Right atrium auricular region (tissue), 2 donors: ENCODE measurements around the gene CFD. TPM values are rescaled to one million over a fixed set of nuclear protein-coding genes. Genes with fewer than 3 reads are reported as not detected.

Experiments used
- DNase-seq: peaks from one replicate; pipeline ENCODE4 v3.0.0-alpha.2; 2019; ENCODE audit warnings: low spot score
- H3K27ac ChIP-seq, 2 donors: fragments of 200-600 bp; sonication (generic); 1 replicate in 1 of 2; 2 replicates in 1 of 2; pipeline ENCODE4 v1.5.1; 2016 to 2019
- H3K27me3 ChIP-seq, 2 donors: fragments of 200-600 bp; sonication (generic); one replicate each; pipeline versions ENCODE4 v1.5.1 to v1.6.0; 2017 to 2019
- H3K36me3 ChIP-seq: fragments of 200-600 bp; sonication (generic); one replicate; pipeline ENCODE4 v1.5.1; 2016
- H3K4me1 ChIP-seq, 2 donors: fragments of 200-600 bp; sonication (generic); one replicate each; pipeline versions ENCODE4 v1.5.1 to v1.6.0; 2017 to 2019
- H3K4me3 ChIP-seq, 2 donors: fragments of 200-600 bp; sonication (generic); 1 replicate in 1 of 2; 2 replicates in 1 of 2; pipeline ENCODE4 v1.5.1; 2017 to 2019; ENCODE audit warnings: mild to moderate bottlenecking in 1 of 2, moderate library complexity in 1 of 2
- H3K9me3 ChIP-seq, 2 donors: fragments of 200-600 bp; sonication (generic); one replicate each; pipeline ENCODE4 v1.5.1; 2019
- CTCF ChIP-seq, 2 donors: fragments of 200-600 bp; sonication (generic); IDR thresholded peaks; one replicate each; pipeline ENCODE4 v1.5.1; 2019; ENCODE audit warnings: antibody characterized with exemption in 2 of 2
- total RNA-seq, 2 donors: library from RNA; depleted of rRNA; stranded (reverse); fragments of >200 nt; gene quantifications; one replicate each; pipeline ENCODE4 v1.1.0, GENCODE V29; 2016

The CFD gene
- total RNA-seq, 2 donors from 2014 or later: 133 to 652 TPM

GRCh38 chr19:885536-886224, 26.2 kb downstream of the CFD start:
- H3K27me3 ChIP-seq: no peaks in the 10 kb centered on the region
- peaks cover 60% of the 10 kb centered on the region for H3K36me3 ChIP-seq
- no peak for TF ChIP-seq CTCF (IDR thresholded peaks at IDR 0.05)
- no peaks in the 10 kb centered on the region for H3K4me1 ChIP-seq
- no peak overlapping the region for H3K27ac ChIP-seq
- H3K4me3 ChIP-seq: no peak overlapping the region
- H3K9me3 ChIP-seq: no peaks in the 10 kb centered on the region
- DNase-seq: no peak

GRCh38 chr19:887072-887471, 27.6 kb downstream of the CFD start:
- Histone ChIP-seq H3K36me3 (peaks cover 53% of the 10 kb centered on the region), H3K4me1 (peaks cover 0 to 8% of the 10 kb centered on the region in 2 donors), H3K27ac (no peak overlapping the region), H3K9me3 (no peaks in the 10 kb centered on the region), H3K27me3 (no peaks in the 10 kb centered on the region), H3K4me3 (no peak overlapping the region)
- no peak for DNase-seq
- TF ChIP-seq CTCF (IDR thresholded peaks at IDR 0.05): no peak

- H3K27me3 ChIP-seq: no peaks in the 10 kb centered on the region
- H3K9me3 ChIP-seq: no peaks in the 10 kb centered on the region
- H3K36me3 ChIP-seq: peaks cover 48% of the 10 kb centered on the region
- H3K4me3 ChIP-seq: no peak overlapping the region
- TF ChIP-seq CTCF (IDR thresholded peaks at IDR 0.05): no peak
- H3K27ac ChIP-seq: no peak overlapping the region
- peaks cover 0 to 12% of the 10 kb centered on the region in 2 donors for H3K4me1 ChIP-seq
- DNase-seq: no peak
Observed at GRCh38 chr19:887599-887998, 28.1 kb downstream of the CFD start.

GRCh38 chr19:888581-889385, 29.3 kb downstream of the CFD start:
- Histone ChIP-seq H3K4me3 (no peak overlapping the region), H3K9me3 (no peaks in the 10 kb centered on the region), H3K4me1 (peaks cover 0 to 16% of the 10 kb centered on the region in 2 donors), H3K27ac (no peak overlapping the region), H3K27me3 (no peaks in the 10 kb centered on the region), H3K36me3 (peaks cover 43% of the 10 kb centered on the region)
- DNase-seq: no peak
- TF ChIP-seq CTCF (IDR thresholded peaks at IDR 0.05): no peak

- TF ChIP-seq CTCF (IDR thresholded peaks at IDR 0.05): no peak
- Histone ChIP-seq H3K27ac (no peak overlapping the region), H3K4me1 (peaks cover 0 to 18% of the 10 kb centered on the region in 2 donors), H3K36me3 (peaks cover 38% of the 10 kb centered on the region), H3K27me3 (no peaks in the 10 kb centered on the region), H3K4me3 (no peak overlapping the region), H3K9me3 (no peaks in the 10 kb centered on the region)
- no peak for DNase-seq
Observed at GRCh38 chr19:889662-890295, 30.3 kb downstream of the CFD start.
